ENCODE results near the gene NHERF1.

Gene NHERF1

GRCh38 chr17:74750327-74751069, 2.1 kb downstream of the NHERF1 start:
- DNase-seq = no peak

GRCh38 chr17:74752415-74752814, 4.0 kb downstream of the NHERF1 start:
- DNase-seq = no peak

GRCh38 chr17:74752822-74753401, 4.5 kb downstream of the NHERF1 start:
- DNase-seq = no peak

- DNase-seq = peak; percentile 10
These were observed 6.4 kb downstream of the NHERF1 start for GRCh38 chr17:74754832-74755231.

- no peak for DNase-seq
These were observed 7.1 kb downstream of the NHERF1 start for GRCh38 chr17:74755533-74755932.

GRCh38 chr17:74756891-74757290, 8.5 kb downstream of the NHERF1 start:
- no peak for DNase-seq

- DNase-seq = no peak
These were observed 9.1 kb downstream of the NHERF1 start for GRCh38 chr17:74757502-74757901.

- no peak for DNase-seq
These were observed 9.8 kb downstream of the NHERF1 start for GRCh38 chr17:74757931-74758847.

GRCh38 chr17:74758848-74759168, 10.4 kb downstream of the NHERF1 start:
- no peak for DNase-seq

- DNase-seq = no peak
These were observed 10.9 kb downstream of the NHERF1 start for GRCh38 chr17:74759243-74759801.

GRCh38 chr17:74759941-74760340, 11.5 kb downstream of the NHERF1 start:
- DNase-seq = no peak

- DNase-seq = no peak
These were observed 12.1 kb downstream of the NHERF1 start for GRCh38 chr17:74760404-74761105.

GRCh38 chr17:74761419-74761818, 13.0 kb downstream of the NHERF1 start:
- no peak for DNase-seq

- no peak for DNase-seq
These were observed 13.5 kb downstream of the NHERF1 start for GRCh38 chr17:74761931-74762330.

- DNase-seq = no peak
These were observed 15.3 kb downstream of the NHERF1 start for GRCh38 chr17:74763565-74764387.

- DNase-seq = no peak
These were observed 16.4 kb downstream of the NHERF1 start for GRCh38 chr17:74764751-74765286.

GRCh38 chr17:74766413-74766812, 18.0 kb downstream of the NHERF1 start:
- no peak for DNase-seq

- no peak for DNase-seq
These were observed 18.7 kb downstream of the NHERF1 start for GRCh38 chr17:74767111-74767516.

GRCh38 chr17:74768069-74768762, 19.8 kb downstream of the NHERF1 start:
- no peak for DNase-seq

GRCh38 chr17:74768763-74769114, 20.3 kb downstream of the NHERF1 start:
- DNase-seq = no peak

GRCh38 chr17:74769266-74769855, 20.9 kb downstream of the NHERF1 start:
- no peak for DNase-seq
